SK-N-SH (cell line): ENCODE measurements around the gene SHROOM4. TPM values are rescaled to one million over a fixed set of nuclear protein-coding genes. Genes with fewer than 3 reads are reported as not detected.

ENCODE experiments used
- CTCF ChIA-PET: fragments of 300-600, 350-600 bp; formaldehyde crosslinking; extraction: SDS; loops from one replicate; lab custom pipeline; 2021; lab: Yijun Ruan, JAX
- POLR2A ChIA-PET: fragments of 350-600 bp; sonication (Branson Sonifier 250); formaldehyde crosslinking; extraction: SDS; loops from one replicate; lab custom pipeline; 2020; ENCODE audit warnings: antibody characterized with exemption, inconsistent platforms; lab: Yijun Ruan, JAX
- DNase-seq: peaks from one replicate; pipeline ENCODE4 v3.0.0; 2012
- H2AFZ ChIP-seq: fragments of 200-600 bp; sonication (generic); 2 replicates; pipeline ENCODE4 v1.8.1; 2016; ENCODE audit warnings: antibody characterized with exemption, mild to moderate bottlenecking, low read depth
- H3F3A ChIP-seq: fragments of 200-600 bp; sonication (generic); replicated peaks from 2 replicates; pipeline ENCODE3; 2016; ENCODE audit warnings: antibody characterized with exemption, mild to moderate bottlenecking; ENCODE audit not compliant: insufficient read depth
- H3K27ac ChIP-seq, 2 experiments: fragments of 200-500 bp in 1 of 2; fragments of 200-600 bp in 1 of 2; sonication (Bioruptor generic) in 1 of 2; sonication (generic), shearing (Covaris generic) in 1 of 2; 2 replicates each; pipeline versions ENCODE4 v1.5.1 to v1.6.1; 2014 to 2016; ENCODE audit warnings: low read depth in 2 of 2, inconsistent platforms in 1 of 2, low read length in 1 of 2, mild to moderate bottlenecking in 1 of 2, mixed read lengths in 1 of 2
- H3K27me3 ChIP-seq: fragments of 200-600 bp; sonication (generic), shearing (Covaris generic); 2 replicates; pipeline ENCODE4 v1.6.1; 2016; ENCODE audit warnings: mixed run types; ENCODE audit not compliant: insufficient read depth
- H3K36me3 ChIP-seq, 2 experiments: fragments of 200-500 bp in 1 of 2; fragments of 200-600 bp in 1 of 2; sonication (Bioruptor generic) in 1 of 2; sonication (generic) in 1 of 2; replicated peaks in 1 of 2; 2 replicates each; pipeline versions ENCODE3 to v1.5.1; 2014 to 2016; ENCODE audit warnings: low read length in 1 of 2, mild to moderate bottlenecking in 1 of 2; ENCODE audit not compliant: insufficient read depth in 2 of 2, control insufficient read depth in 1 of 2
- H3K4me1 ChIP-seq, 2 experiments: fragments of 200-500 bp in 1 of 2; fragments of 200-600 bp in 1 of 2; sonication (Bioruptor generic) in 1 of 2; sonication (generic), shearing (Covaris generic) in 1 of 2; 2 replicates each; pipeline versions ENCODE4 v1.5.1 to v1.6.1; 2014 to 2016; ENCODE audit warnings: low read depth in 1 of 2, low read length in 1 of 2, mixed run types in 1 of 2; ENCODE audit not compliant: insufficient read depth in 2 of 2, control insufficient read depth in 1 of 2
- H3K4me2 ChIP-seq: fragments of 200-600 bp; sonication (generic), shearing (Covaris generic); 2 replicates; pipeline ENCODE4 v1.6.1; 2017; ENCODE audit warnings: mixed run types
- H3K4me3 ChIP-seq, 2 experiments: fragments of 200-500 bp in 1 of 2; fragments of 200-600 bp in 1 of 2; sonication (Bioruptor generic) in 1 of 2; sonication (generic), shearing (Covaris generic) in 1 of 2; 2 replicates each; pipeline versions ENCODE4 v1.5.1 to v1.8.1; 2014 to 2016; ENCODE audit warnings: low read depth in 2 of 2, inconsistent platforms in 1 of 2, low read length in 1 of 2, mild to moderate bottlenecking in 1 of 2, mixed read lengths in 1 of 2, moderate library complexity in 1 of 2
- H3K79me2 ChIP-seq: fragments of 200-600 bp; sonication (generic); 2 replicates; pipeline ENCODE4 v1.8.1; 2017; ENCODE audit warnings: mild to moderate bottlenecking; ENCODE audit not compliant: insufficient read depth
- H3K9ac ChIP-seq: fragments of 200-600 bp; sonication (generic); 2 replicates; pipeline ENCODE4 v1.6.1; 2017; ENCODE audit warnings: mixed run types
- H3K9me2 ChIP-seq: fragments of 200-600 bp; sonication (generic); 2 replicates; pipeline ENCODE4 v1.6.1; 2017; ENCODE audit warnings: mixed run types
- H3K9me3 ChIP-seq: fragments of 200-600 bp; sonication (generic); 2 replicates; pipeline ENCODE4 v1.6.1; 2017; ENCODE audit warnings: mixed run types, mild to moderate bottlenecking, moderate library complexity
- H4K20me1 ChIP-seq: fragments of 200-600 bp; sonication (generic); 2 replicates; pipeline ENCODE4 v1.6.1; 2017; ENCODE audit warnings: mild to moderate bottlenecking, mixed run types; ENCODE audit not compliant: insufficient read depth
- EP300 ChIP-seq, 2 experiments: IDR thresholded peaks; 2 replicates each; pipeline versions ENCODE4 v1.4.0 to v1.6.1; 2012; ENCODE audit warnings: borderline replicate concordance in 1 of 2, low read depth in 1 of 2, low read length in 1 of 2
- FOSL2 ChIP-seq: IDR thresholded peaks from 2 replicates; pipeline ENCODE4 v1.4.0; 2012; ENCODE audit warnings: low read depth, mild to moderate bottlenecking, moderate library complexity, borderline replicate concordance
- FOXJ3 ChIP-seq: sonication (generic); formaldehyde crosslinking; IDR thresholded peaks from 2 replicates; pipeline ENCODE4 v1.5.1; 2020; ENCODE audit warnings: mild to moderate bottlenecking, missing genetic modification reagents
- FOXM1 ChIP-seq: IDR thresholded peaks from 2 replicates; pipeline ENCODE4 v1.4.0; 2012; ENCODE audit warnings: low read depth, mild to moderate bottlenecking
- NRF1 ChIP-seq: IDR thresholded peaks from 2 replicates; pipeline ENCODE4 v1.6.1; 2012; ENCODE audit warnings: low read depth, mild to moderate bottlenecking, low read length
- POLR2AphosphoS5 ChIP-seq: IDR thresholded peaks from 2 replicates; pipeline ENCODE4 v1.6.1; 2012; ENCODE audit warnings: low read depth, low read length
- RAD21 ChIP-seq: IDR thresholded peaks from 2 replicates; pipeline ENCODE4 v1.6.1; 2012; ENCODE audit warnings: mild to moderate bottlenecking, low read length
- REST ChIP-seq: IDR thresholded peaks from 2 replicates; pipeline ENCODE4 v1.6.1; 2012; ENCODE audit warnings: mild to moderate bottlenecking, low read depth, low read length, moderate library complexity
- RXRA ChIP-seq: IDR thresholded peaks from 2 replicates; pipeline ENCODE4 v1.4.0; 2012; ENCODE audit warnings: low read depth, mild to moderate bottlenecking, borderline replicate concordance
- SIN3A ChIP-seq: IDR thresholded peaks from 2 replicates; pipeline ENCODE4 v1.6.1; 2012; ENCODE audit warnings: low read depth, mild to moderate bottlenecking, low read length, moderate library complexity, borderline replicate concordance
- SMC3 ChIP-seq: IDR thresholded peaks from 2 replicates; pipeline ENCODE4 v1.6.1; 2012; ENCODE audit warnings: low read depth, low read length, improper control_type of control experiment
- TAF1 ChIP-seq: IDR thresholded peaks from 2 replicates; pipeline ENCODE4 v1.6.1; 2012; ENCODE audit warnings: low read depth, mild to moderate bottlenecking, low read length, moderate library complexity, borderline replicate concordance
- TEAD4 ChIP-seq: IDR thresholded peaks from 2 replicates; pipeline ENCODE4 v1.4.0; 2012; ENCODE audit warnings: mild to moderate bottlenecking, borderline replicate concordance; ENCODE audit not compliant: insufficient read depth
- USF2 ChIP-seq: fragments of 150-350 bp; IDR thresholded peaks from 2 replicates; pipeline ENCODE4 v1.6.1; 2017; ENCODE audit warnings: antibody characterized with exemption, low read length, low read depth, borderline replicate concordance
- WGBS: methylation state at CpG from one replicate; pipeline ENCODE4 v1.1.6; 2017; ENCODE audit warnings: low lambda C conversion rate; 5-methylcytosine and 5-hydroxymethylcytosine counted together
- polyA plus RNA-seq, 3 experiments: library from polyadenylated mRNA; depleted of rRNA; stranded (reverse); fragments of >200 nt; gene quantifications; 2 replicates each; pipeline ENCODE4 v1.2.3, GENCODE V29; 2012
- TF ChIP-seq, protein P1 (sequence below): IDR thresholded peaks from 2 replicates; pipeline ENCODE4 v1.4.0; 2012; ENCODE audit warnings: low read depth, borderline replicate concordance
- TF ChIP-seq, protein P2 (sequence below): IDR thresholded peaks from 2 replicates; pipeline ENCODE4 v1.4.0; 2012; ENCODE audit warnings: low read depth

SHROOM4 gene
- polyA plus RNA-seq, 1 of the 3 experiments (the other 2 are of a cell fraction), result 0.31 TPM

- no peak for TF ChIP-seq TEAD4
- TF ChIP-seq, all 33 proteins: peak for 0
Observed at GRCh38 chrX:50814701-50815100, 707 bp upstream of the SHROOM4 start (continued).

GRCh38 chrX:50812995-50813842 lies 775 bp downstream of the SHROOM4 start:
- DNase-seq, result peak; percentile 39
- no peaks in the 10 kb centered on the region; a peak in 1 of 4 replicates for H3K4me1 ChIP-seq
- no peaks in the 10 kb centered on the region for H3K9me3 ChIP-seq
- CTCF ChIA-PET, result no interaction called here
- H3K4me2 ChIP-seq, result peak overlapping the region; percentile 73
- H2AFZ ChIP-seq, result peak overlapping the region; percentile 46; the same call in 1 of the 2 replicates
- peak overlapping the region; percentile 5; the same call in 1 of the 2 replicates for H3K9ac ChIP-seq
- H3K9me2 ChIP-seq, result no peaks in the 10 kb centered on the region
- no peaks in the 10 kb centered on the region for H4K20me1 ChIP-seq
- no peaks in the 10 kb centered on the region for H3K79me2 ChIP-seq
- H3K4me3 ChIP-seq, result peak overlapping the region; percentile 40 to 62; a peak in 3 of 4 replicates
- H3K27ac ChIP-seq, result no peak overlapping the region
- H3K36me3 ChIP-seq, result no peaks in the 10 kb centered on the region
- no peak for TF ChIP-seq TEAD4
- TF ChIP-seq, protein P1, sequence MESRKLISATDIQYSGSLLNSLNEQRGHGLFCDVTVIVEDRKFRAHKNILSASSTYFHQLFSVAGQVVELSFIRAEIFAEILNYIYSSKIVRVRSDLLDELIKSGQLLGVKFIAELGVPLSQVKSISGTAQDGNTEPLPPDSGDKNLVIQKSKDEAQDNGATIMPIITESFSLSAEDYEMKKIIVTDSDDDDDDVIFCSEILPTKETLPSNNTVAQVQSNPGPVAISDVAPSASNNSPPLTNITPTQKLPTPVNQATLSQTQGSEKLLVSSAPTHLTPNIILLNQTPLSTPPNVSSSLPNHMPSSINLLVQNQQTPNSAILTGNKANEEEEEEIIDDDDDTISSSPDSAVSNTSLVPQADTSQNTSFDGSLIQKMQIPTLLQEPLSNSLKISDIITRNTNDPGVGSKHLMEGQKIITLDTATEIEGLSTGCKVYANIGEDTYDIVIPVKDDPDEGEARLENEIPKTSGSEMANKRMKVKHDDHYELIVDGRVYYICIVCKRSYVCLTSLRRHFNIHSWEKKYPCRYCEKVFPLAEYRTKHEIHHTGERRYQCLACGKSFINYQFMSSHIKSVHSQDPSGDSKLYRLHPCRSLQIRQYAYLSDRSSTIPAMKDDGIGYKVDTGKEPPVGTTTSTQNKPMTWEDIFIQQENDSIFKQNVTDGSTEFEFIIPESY, result no peak
- no peak for TF ChIP-seq RAD21
- H3K27me3 ChIP-seq, result peaks cover 37% of the 10 kb centered on the region; the same call in 1 of the 2 replicates
- WGBS, result 1% methylated on average over 38 of the region's 59 CpGs
- POLR2A ChIA-PET, result no interaction called here
- no peaks in the 10 kb centered on the region for H3F3A ChIP-seq

GRCh38 chrX:50805276-50805675 lies 8.7 kb downstream of the SHROOM4 start:
- 0% methylated on average over 4 of the region's 4 CpGs for WGBS
- Histone ChIP-seq H3K27ac (no peak overlapping the region), H3K27me3 (no peaks in the 10 kb centered on the region; the same call in 1 of the 2 replicates), H3K9ac (no peak overlapping the region), H3K4me3 (no peak overlapping the region), H2AFZ (no peak overlapping the region), H3K4me1 (no peaks in the 10 kb centered on the region), H3K79me2 (no peaks in the 10 kb centered on the region), H3F3A (no peaks in the 10 kb centered on the region), H3K4me2 (no peak overlapping the region), H3K9me2 (no peaks in the 10 kb centered on the region), H3K9me3 (no peaks in the 10 kb centered on the region), H3K36me3 (no peaks in the 10 kb centered on the region), H4K20me1 (no peaks in the 10 kb centered on the region)
- ChIA-PET CTCF (interaction anchor here (0.8 kb wide), 1 partner anchor 14 kb away, joined by 4 read pairs; no protein-coding TSS in a partner anchor), POLR2A (no interaction called here)
- DNase-seq, result no peak
- no peak for TF ChIP-seq POLR2AphosphoS5
- no peak for TF ChIP-seq TAF1
- TF ChIP-seq FOXJ3 (CRISPR knock-in tag), result no peak
- TF ChIP-seq, protein P2, sequence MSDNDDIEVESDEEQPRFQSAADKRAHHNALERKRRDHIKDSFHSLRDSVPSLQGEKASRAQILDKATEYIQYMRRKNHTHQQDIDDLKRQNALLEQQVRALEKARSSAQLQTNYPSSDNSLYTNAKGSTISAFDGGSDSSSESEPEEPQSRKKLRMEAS, result no peak
- no peak for TF ChIP-seq REST
- no peak for TF ChIP-seq RXRA
- TF ChIP-seq EP300 (IDR thresholded peaks at IDR 0.05; ENCODE audit: borderline replicate concordance in 1 of 2, low read depth in 1 of 2, low read length in 1 of 2), result no peak
- no peak for TF ChIP-seq FOXM1
- TF ChIP-seq FOSL2, result no peak
- TF ChIP-seq TEAD4, result no peak
- no peak for TF ChIP-seq SMC3
- TF ChIP-seq SIN3A, result no peak
- TF ChIP-seq USF2, result no peak
- no peak for TF ChIP-seq NRF1
